K562 (cell line): ENCODE results near the gene RBMS1. TPM values are rescaled to one million over a fixed set of nuclear protein-coding genes. Genes with fewer than 3 reads are reported as not detected.

Experiments used
- ATAC-seq: fragments of 200-7000 bp; cut with Tn5 transposase; 3 replicates; pipeline ENCODE4 v1.9.1; 2020; ENCODE audit warnings: moderate library complexity
- BruUV-seq: library from RNA; stranded (reverse); fragments of 400-500 nt; replicated peaks from 2 replicates; lab custom pipeline; 2021; lab: Mats Ljungman, UMichigan
- CTCF ChIA-PET: fragments of 300-600 bp; formaldehyde crosslinking; extraction: SDS; loops from one replicate; lab custom pipeline; 2021; ENCODE audit warnings: low intra/inter-chr PET ratio; lab: Yijun Ruan, JAX
- POLR2A ChIA-PET: fragments of 300-600, 350-650 bp; sonication (Branson Sonifier 250); formaldehyde crosslinking; extraction: SDS; loops from one replicate; lab custom pipeline; 2021; ENCODE audit warnings: antibody characterized with exemption, inconsistent platforms; lab: Yijun Ruan, JAX
- DNase-seq, 4 experiments: peaks; one replicate each; pipeline versions ENCODE4 v3.0.0 to v3.0.0-alpha.2; 2011 to 2018; ENCODE audit warnings: low spot score in 3 of 4, mixed read lengths in 3 of 4; ENCODE audit errors: extremely low read depth in 1 of 4
- FAIRE-seq: peaks from 2 replicates; lab custom pipeline; 2011; peaks lifted over from hg19 to GRCh38; lab: Jason Lieb, UNC
- H2AFZ ChIP-seq: 2 replicates; pipeline ENCODE4 v1.6.0; 2011; ENCODE audit warnings: low read depth, low read length, control low read depth, inconsistent platforms
- H3K27ac ChIP-seq: fragments of 200-600 bp; 3 replicates; pipeline ENCODE4 v1.8.0; 2011; ENCODE audit warnings: low read depth, mild to moderate bottlenecking, control low read depth, inconsistent platforms, low read length, moderate library complexity, mixed read lengths; ENCODE audit errors: extremely low read depth
- H3K27me3 ChIP-seq, 2 experiments: fragments of 300-600 bp in 1 of 2; 2 replicates in 1 of 2; 3 replicates in 1 of 2; pipeline versions ENCODE4 v1.6.0 to v1.8.0; 2011; ENCODE audit warnings: inconsistent platforms in 2 of 2, low read length in 2 of 2, mild to moderate bottlenecking in 1 of 2, mixed read lengths in 1 of 2, moderate library complexity in 1 of 2; ENCODE audit not compliant: control insufficient read depth in 2 of 2, insufficient read depth in 2 of 2
- H3K36me3 ChIP-seq: fragments of 300-600 bp; 3 replicates; pipeline ENCODE4 v1.8.0; 2011; ENCODE audit warnings: mild to moderate bottlenecking, low read length, inconsistent platforms; ENCODE audit not compliant: control insufficient read depth, insufficient read depth
- H3K4me1 ChIP-seq, 2 experiments: fragments of 200-600 bp in 1 of 2; replicated peaks in 1 of 2; 2 replicates in 1 of 2; 3 replicates in 1 of 2; pipeline versions ENCODE4 v1.5.1 to v1.8.0; 2011; ENCODE audit warnings: inconsistent platforms in 2 of 2, low read length in 2 of 2, mild to moderate bottlenecking in 1 of 2, mixed read lengths in 1 of 2, moderate library complexity in 1 of 2; ENCODE audit not compliant: control insufficient read depth in 2 of 2, insufficient read depth in 2 of 2
- H3K4me2 ChIP-seq: 2 replicates; pipeline ENCODE4 v1.6.1; 2011; ENCODE audit warnings: low read length, control low read depth, inconsistent platforms, mixed read lengths; ENCODE audit not compliant: insufficient read depth
- H3K4me3 ChIP-seq: fragments of 200-600 bp; sonication (generic), shearing (Covaris generic); 2 replicates; pipeline ENCODE4 v1.5.1; 2016; ENCODE audit warnings: control low read depth, inconsistent platforms
- H3K79me2 ChIP-seq: fragments of 200-600 bp; 3 replicates; pipeline ENCODE4 v1.8.0; 2011; ENCODE audit warnings: low read length, inconsistent platforms; ENCODE audit not compliant: control insufficient read depth, insufficient read depth
- H3K9ac ChIP-seq, 2 experiments: 2 replicates each; pipeline versions ENCODE4 v1.6.0 to v1.6.1; 2011; ENCODE audit warnings: low read depth in 2 of 2, low read length in 2 of 2, control low read depth in 1 of 2, inconsistent platforms in 1 of 2, mild to moderate bottlenecking in 1 of 2, mixed read lengths in 1 of 2; ENCODE audit not compliant: insufficient read depth in 1 of 2
- H3K9me1 ChIP-seq: one replicate; pipeline ENCODE4 v1.6.0; 2011; ENCODE audit warnings: inconsistent platforms, mild to moderate bottlenecking, low read length, moderate library complexity; ENCODE audit not compliant: control insufficient read depth, insufficient read depth
- H3K9me3 ChIP-seq: replicated peaks from 2 replicates; pipeline ENCODE4 v1.5.1; 2011; ENCODE audit warnings: low read depth, low read length, inconsistent platforms; ENCODE audit not compliant: control insufficient read depth, insufficient read depth
- H4K20me1 ChIP-seq: replicated peaks from 2 replicates; pipeline ENCODE4 v1.6.1; 2011; ENCODE audit warnings: low read length, inconsistent platforms, mixed read lengths; ENCODE audit not compliant: control insufficient read depth, insufficient read depth
- ARHGAP35 ChIP-seq: fragments of 450-650 bp; IDR thresholded peaks from 2 replicates; pipeline ENCODE4 v1.6.1; 2018; ENCODE audit not compliant: partially characterized antibody
- BCOR ChIP-seq: fragments of 450-650 bp; IDR thresholded peaks from 2 replicates; pipeline ENCODE4 v1.6.1; 2016
- CREB3 ChIP-seq: fragments of 450-650 bp; conservative IDR thresholded peaks from 2 replicates; pipeline ENCODE4 v1.6.1; 2016; ENCODE audit warnings: missing genetic modification characterization, low read depth, mild to moderate bottlenecking, missing compliant biosample characterization, moderate library complexity
- HDAC1 ChIP-seq, 2 experiments: fragments of 450-650 bp; IDR thresholded peaks; 2 replicates each; pipeline ENCODE4 v1.6.1; 2016 to 2017; ENCODE audit warnings: inconsistent platforms in 1 of 2, mild to moderate bottlenecking in 1 of 2, moderate library complexity in 1 of 2
- HDAC3 ChIP-seq: fragments of 450-650 bp; IDR thresholded peaks from 2 replicates; pipeline ENCODE4 v1.6.1; 2018; ENCODE audit warnings: borderline replicate concordance, mild to moderate bottlenecking, moderate library complexity; ENCODE audit not compliant: partially characterized antibody
- HNRNPH1 ChIP-seq: fragments of 200-400 bp; formaldehyde crosslinking; optimal IDR thresholded peaks from 2 replicates; pipeline ENCODE3; 2017; ENCODE audit warnings: low read depth, mild to moderate bottlenecking, low read length, moderate library complexity
- IRF2 ChIP-seq: sonication (generic); formaldehyde crosslinking; IDR thresholded peaks from 2 replicates; pipeline ENCODE4 v1.8.1; 2022; ENCODE audit warnings: mild to moderate bottlenecking, missing genetic modification reagents
- KDM5B ChIP-seq: fragments of 200-600 bp; sonication (generic); IDR thresholded peaks from 2 replicates; pipeline ENCODE4 v1.6.1; 2012; ENCODE audit warnings: low read depth, mild to moderate bottlenecking, moderate library complexity, low read length, control low read depth, inconsistent platforms; ENCODE audit not compliant: insufficient replicate concordance
- NFATC3 ChIP-seq: fragments of 450-650 bp; IDR thresholded peaks from 2 replicates; pipeline ENCODE4 v1.6.1; 2017; ENCODE audit warnings: mild to moderate bottlenecking
- PML ChIP-seq: IDR thresholded peaks from 2 replicates; pipeline ENCODE4 v1.6.1; 2012; ENCODE audit warnings: low read length, inconsistent platforms
- RBM14 ChIP-seq: fragments of 200-400 bp; formaldehyde crosslinking; IDR thresholded peaks from 2 replicates; pipeline ENCODE4 v1.6.1; 2018; ENCODE audit warnings: low read depth, mild to moderate bottlenecking, low read length, moderate library complexity, borderline replicate concordance; ENCODE audit not compliant: insufficient read depth
- SP2 ChIP-seq: IDR thresholded peaks from 2 replicates; pipeline ENCODE4 v1.6.1; 2011; ENCODE audit warnings: mild to moderate bottlenecking, low read depth, low read length, moderate library complexity; ENCODE audit not compliant: poor library complexity, severe bottlenecking; ENCODE audit errors: extremely low read depth
- ZNF134 ChIP-seq: fragments of 250-450 bp; sonication (Bioruptor Pico); conservative IDR thresholded peaks from 2 replicates; pipeline ENCODE4 v1.4.0; 2020
- ZNF212 ChIP-seq: fragments of 450-650 bp; formaldehyde crosslinking; IDR thresholded peaks from 2 replicates; pipeline ENCODE4 v1.4.0; 2020; ENCODE audit warnings: mild to moderate bottlenecking
- ZNF408 ChIP-seq: fragments of 250-450 bp; sonication (Bioruptor Pico); IDR thresholded peaks from 2 replicates; pipeline ENCODE4 v1.4.0; 2020; ENCODE audit warnings: low read depth, mild to moderate bottlenecking, moderate library complexity
- ZNF583 ChIP-seq: fragments of 250-450 bp; sonication (Bioruptor Pico); IDR thresholded peaks from 2 replicates; pipeline ENCODE4 v1.4.0; 2020
- WGBS: fragments of 100-300 bp; shearing (Covaris generic); methylation state at CpG from one replicate; pipeline ENCODE4 v1.1.6; 2016; ENCODE audit warnings: low coverage, mixed read lengths; ENCODE audit not compliant: insufficient coverage; ENCODE audit errors: missing lambda C conversion rate; 5-methylcytosine and 5-hydroxymethylcytosine counted together
- in situ Hi-C: fragments of 300-500 bp; cut with MboI; formaldehyde crosslinking; loops from 4 replicates; pipeline ENCODE4 v1.15.0; 2018; ENCODE audit warnings: inconsistent platforms, mixed read lengths
- intact Hi-C: fragments of 100-400 bp; cut with micrococcal nuclease; formaldehyde crosslinking; loops from 2 replicates; pipeline ENCODE4 v1.14.2; 2022
- polyA plus RNA-seq, 8 experiments: library from polyadenylated mRNA; depleted of rRNA in 4 of 8; stranded (reverse) in 5 of 8; unstranded in 3 of 8; fragments of >200 nt; fragmentation: Nextera tagmentation in 2 of 8; fragmentation: Illumina TruSeq in 1 of 8; extraction: Ambion mirVana in 2 of 8; extraction: Trizol in 1 of 8; gene quantifications; 2 replicates each; pipeline versions ENCODE4 v1.2.1 to v1.2.3, GENCODE V29; 2011 to 2014; ENCODE audit warnings: inconsistent platforms in 1 of 8, missing spikeins in 1 of 8
- total RNA-seq, 7 experiments: library from RNA; depleted of rRNA in 6 of 7; stranded (reverse); fragments of >200 nt in 6 of 7; fragmentation: Illumina TruSeq in 2 of 7; extraction: Trizol in 2 of 7; gene quantifications; 2 replicates each; pipeline versions ENCODE4 v1.2.1 to v1.2.3, GENCODE V29; 2011 to 2021; ENCODE audit warnings: low replicate concordance in 1 of 7

Gene RBMS1
- total and polyA plus RNA-seq, 9 of the 15 experiments (the other 6 are each of a cell fraction or from before 2014, with no cell fraction given), result 0.04 to 0.31 (median 0.09) TPM; not detected in 6

- no peak for TF ChIP-seq HDAC1 (IDR thresholded peaks at IDR 0.05)
- no peak for TF ChIP-seq PML
Observed at GRCh38 chr2:160331258-160332025, 162.2 kb downstream of the RBMS1 start (continued).

- Histone ChIP-seq H3K9me1 (no peaks in the 10 kb centered on the region), H3K4me3 (no peak overlapping the region), H2AFZ (no peak overlapping the region), H3K27me3 (no peaks in the 10 kb centered on the region), H3K9me3 (no peaks in the 10 kb centered on the region), H4K20me1 (no peaks in the 10 kb centered on the region), H3K4me2 (no peak overlapping the region), H3K79me2 (no peaks in the 10 kb centered on the region), H3K9ac (no peak overlapping the region), H3K4me1 (no peaks in the 10 kb centered on the region), H3K27ac (no peak overlapping the region), H3K36me3 (no peaks in the 10 kb centered on the region)
- DNase-seq, result no peak
- FAIRE-seq, result no peak
- WGBS, result 0% methylated on average over 9 of the region's 9 CpGs
- ATAC-seq, result no peak
- TF ChIP-seq CREB3 (tag) (no peak), RBM14 (no peak), ARHGAP35 (no peak), KDM5B (no peak), ZNF134 (no peak), BCOR (no peak), ZNF583 (CRISPR knock-in tag) (no peak), HNRNPH1 (no peak), SP2 (no peak), HDAC3 (no peak), ZNF212 (no peak), ZNF408 (no peak), IRF2 (no peak), NFATC3 (no peak)
- ChIA-PET POLR2A (no interaction called here), CTCF (no interaction called here)
- in situ Hi-C loops, result no loop called here
- no TSS peak for BruUV-seq
- intact Hi-C loops, result no loop called here
Observed at GRCh38 chr2:160328811-160329527, 164.6 kb downstream of the RBMS1 start.
